Measurements from ENCODE around the gene BSCL2. TPM values are rescaled to one million over a fixed set of nuclear protein-coding genes. Genes with fewer than 3 reads are reported as not detected.

Gene BSCL2
- polyA plus RNA-seq, 1 experiment = 42.8 TPM

GRCh38 chr11:62665599-62666258 is 41.5 kb downstream of the BSCL2 start:
- Histone ChIP-seq H3K27me3 (ENCODE audit: control insufficient read depth, insufficient read depth, low read length) (no peaks in the 10 kb centered on the region), H3K9me3 (ENCODE audit: control insufficient read depth, insufficient read depth, low read length) (peaks cover 4% of the 10 kb centered on the region; the same call in 1 of the 2 replicates), H3K27ac (ENCODE audit: low read depth, low read length) (peak overlapping the region; percentile 90), H3K4me3 (ENCODE audit: low read depth, low read length) (peak overlapping the region; percentile 96)
- CTCF ChIA-PET = interaction anchor here (0.7 to 2.3 kb wide), 7 partner anchors 11 to 54 kb away, joined by 3 to 11 read pairs (median 3); partner anchors contain the start of gene GANAB
- no peak for TF ChIP-seq CTCF (IDR thresholded peaks at IDR 0.05; ENCODE audit: low read depth, low read length)
- DNase-seq (ENCODE audit: low read depth, low spot score) = no peak
- POLR2A ChIA-PET = interaction anchor here (0.6 to 4.2 kb wide), 45 partner anchors 9 to 553 kb away, joined by 3 to 150 read pairs (median 6); partner anchors contain the start of genes B3GAT3, EEF1G, EML3 and GANAB

- peak within 1 kb of the TSS; percentile 96 for H3K4me3 ChIP-seq (ENCODE audit: low read depth, low read length)
- DNase-seq (ENCODE audit: low read depth, low spot score) = peak; percentile 88
- no peaks in the 10 kb centered on the region for H3K27me3 ChIP-seq (ENCODE audit: control insufficient read depth, insufficient read depth, low read length)
- no peak for TF ChIP-seq CTCF (IDR thresholded peaks at IDR 0.05; ENCODE audit: low read depth, low read length)
- H3K27ac ChIP-seq (ENCODE audit: low read depth, low read length) = peak within 1 kb of the TSS; percentile 90
- CTCF ChIA-PET = interaction anchor here (0.7 to 2.3 kb wide), 9 partner anchors 9 to 53 kb away, joined by 3 to 11 read pairs (median 3); partner anchors contain the start of gene GANAB
- POLR2A ChIA-PET = interaction anchor here (0.8 to 4.2 kb wide), 48 partner anchors 10 to 270 kb away, joined by 3 to 150 read pairs (median 6); partner anchors contain the start of genes B3GAT3, EEF1G, EML3 and GANAB
- H3K9me3 ChIP-seq (ENCODE audit: control insufficient read depth, insufficient read depth, low read length) = peaks cover 4% of the 10 kb centered on the region; the same call in 1 of the 2 replicates
Measured at GRCh38 chr11:62665075-62665598, 42.1 kb downstream of the BSCL2 start, which contains the start of the genes C11orf98 and CSKMT. C11orf98 (minus strand) TSS chr11:62665210; CDS start chr11:62665169, 41 bp downstream. CSKMT (plus strand) TSS chr11:62665312; CDS start chr11:62665880, 568 bp downstream.

GRCh38 chr11:62664405-62665074 is 42.7 kb downstream of the BSCL2 start:
- CTCF ChIA-PET = interaction anchor here (0.7 to 1.8 kb wide), 5 partner anchors 9 to 53 kb away, joined by 3 to 5 read pairs (median 3); partner anchors contain the start of gene GANAB

GRCh38 chr11:62656796-62657429 is 50.3 kb downstream of the BSCL2 start:
- ChIA-PET CTCF (interaction anchor here (0.7 to 0.8 kb wide), 2 partner anchors 37 to 45 kb away, joined by 3 read pairs; no protein-coding TSS in a partner anchor), POLR2A (interaction anchor here (1.1 to 10.2 kb wide), 3 partner anchors 9 to 35 kb away, joined by 3 to 150 read pairs (median 4); partner anchors contain the start of genes B3GAT3, C11orf98, CSKMT and UQCC3)
- H3K9me3 ChIP-seq (ENCODE audit: control insufficient read depth, insufficient read depth, low read length) = no peaks in the 10 kb centered on the region
- H3K27ac ChIP-seq (ENCODE audit: low read depth, low read length) = no peak overlapping the region
- H3K27me3 ChIP-seq (ENCODE audit: control insufficient read depth, insufficient read depth, low read length) = no peaks in the 10 kb centered on the region
- no peak for TF ChIP-seq CTCF (IDR thresholded peaks at IDR 0.05; ENCODE audit: low read depth, low read length)
- no peak overlapping the region for H3K4me3 ChIP-seq (ENCODE audit: low read depth, low read length)
- no peak for DNase-seq (ENCODE audit: low read depth, low spot score)

More at GRCh38 chr11:62664405-62665074, 42.7 kb downstream of the BSCL2 start:
- no peak for DNase-seq (ENCODE audit: low read depth, low spot score)
- POLR2A ChIA-PET = interaction anchor here (0.5 to 4.2 kb wide), 50 partner anchors 10 to 850 kb away, joined by 3 to 150 read pairs (median 6); partner anchors contain the start of genes B3GAT3, EEF1G, EML3 and GANAB
- Histone ChIP-seq H3K27me3 (ENCODE audit: control insufficient read depth, insufficient read depth, low read length) (no peaks in the 10 kb centered on the region), H3K4me3 (ENCODE audit: low read depth, low read length) (peak overlapping the region; percentile 96), H3K9me3 (ENCODE audit: control insufficient read depth, insufficient read depth, low read length) (peaks cover 4% of the 10 kb centered on the region; the same call in 1 of the 2 replicates), H3K27ac (ENCODE audit: low read depth, low read length) (peak overlapping the region; percentile 77)
- no peak for TF ChIP-seq CTCF (IDR thresholded peaks at IDR 0.05; ENCODE audit: low read depth, low read length)

Data from AG04450 (cell line).